Fibroblast of skin of left quadriceps (primary cell): ENCODE measurements around the gene NIF3L1.
"Not testable (repeated sequence)": the region's sequence is repeated elsewhere in the genome, so short reads cannot be mapped to it uniquely, and the experiment has no call there.

Experiments used
- DNase-seq, 2 experiments: peaks; one replicate each; pipeline ENCODE4 v3.0.0-alpha.2; 2013; ENCODE audit warnings: low read depth in 2 of 2

NIF3L1 gene

GRCh38 chr2:200871151-200871550, 18.0 kb upstream of the NIF3L1 start:
- no peak for DNase-seq

- DNase-seq = no peak
These were observed 15.6 kb upstream of the NIF3L1 start for GRCh38 chr2:200873560-200873959.

- DNase-seq = no peak
These were observed 11.7 kb upstream of the NIF3L1 start for GRCh38 chr2:200877443-200877842.

GRCh38 chr2:200878289-200878880, 10.8 kb upstream of the NIF3L1 start:
- no peak for DNase-seq

GRCh38 chr2:200881715-200882249, 7.4 kb upstream of the NIF3L1 start:
- not testable (repeated sequence) for DNase-seq

GRCh38 chr2:200899482-200899881, 10.3 kb downstream of the NIF3L1 start:
- DNase-seq = no peak

GRCh38 chr2:200901459-200902072, 12.4 kb downstream of the NIF3L1 start:
- DNase-seq = peak; percentile 70 to 75

GRCh38 chr2:200905618-200906296, 16.6 kb downstream of the NIF3L1 start:
- peak; percentile 20 to 32 for DNase-seq

- DNase-seq = no peak
These were observed 20.8 kb downstream of the NIF3L1 start for GRCh38 chr2:200909958-200910357.

- peak; percentile 24 to 36 for DNase-seq
These were observed 24.5 kb downstream of the NIF3L1 start for GRCh38 chr2:200913654-200914053.

- DNase-seq = no peak
These were observed 33.3 kb downstream of the NIF3L1 start for GRCh38 chr2:200922439-200922838.

GRCh38 chr2:200929334-200930249, 40.4 kb downstream of the NIF3L1 start:
- DNase-seq = no peak

- DNase-seq = no peak
These were observed 41.9 kb downstream of the NIF3L1 start for GRCh38 chr2:200930947-200931626.

GRCh38 chr2:200939832-200940231, 50.7 kb downstream of the NIF3L1 start:
- no peak for DNase-seq

GRCh38 chr2:200943527-200944105, 54.4 kb downstream of the NIF3L1 start:
- no peak for DNase-seq

- DNase-seq = peak; percentile 57 to 67
These were observed 55.6 kb downstream of the NIF3L1 start for GRCh38 chr2:200944467-200945394.

- no peak for DNase-seq
These were observed 56.2 kb downstream of the NIF3L1 start for GRCh38 chr2:200945395-200945729.

- no peak for DNase-seq
These were observed 61.2 kb downstream of the NIF3L1 start for GRCh38 chr2:200950378-200950777.
